ENCODE measurements around the gene WNK1.
"Not testable (repeated sequence)": the region's sequence is repeated elsewhere in the genome, so short reads cannot be mapped to it uniquely, and the experiment has no call there.

WNK1 gene

GRCh38 chr12:777550-778047, 25.2 kb downstream of the WNK1 start:
- FAIRE-seq, result no peak
- DNase-seq (ENCODE audit: low spot score), result no peak

- no peak for DNase-seq (ENCODE audit: low spot score)
- no peak for FAIRE-seq
These were observed 26.2 kb downstream of the WNK1 start for GRCh38 chr12:778615-779014.

- DNase-seq (ENCODE audit: low spot score), result no peak
- FAIRE-seq, result no peak
These were observed 27.7 kb downstream of the WNK1 start for GRCh38 chr12:779745-780734.

GRCh38 chr12:780750-781379, 28.5 kb downstream of the WNK1 start:
- FAIRE-seq, result no peak
- no peak for DNase-seq (ENCODE audit: low spot score)

GRCh38 chr12:785706-786105, 33.3 kb downstream of the WNK1 start:
- FAIRE-seq (no peak), DNase-seq (ENCODE audit: low spot score) (no peak)

- FAIRE-seq, result no peak
- no peak for DNase-seq (ENCODE audit: low spot score)
These were observed 35.9 kb downstream of the WNK1 start for GRCh38 chr12:788288-788687.

GRCh38 chr12:788762-789161, 36.4 kb downstream of the WNK1 start:
- DNase-seq (ENCODE audit: low spot score); FAIRE-seq: not testable (repeated sequence)

GRCh38 chr12:789852-790563, 37.6 kb downstream of the WNK1 start:
- FAIRE-seq (no peak), DNase-seq (ENCODE audit: low spot score) (no peak)

- FAIRE-seq (no peak), DNase-seq (ENCODE audit: low spot score) (no peak)
These were observed 38.2 kb downstream of the WNK1 start for GRCh38 chr12:790608-791007.

- FAIRE-seq (no peak), DNase-seq (ENCODE audit: low spot score) (no peak)
These were observed 40.7 kb downstream of the WNK1 start for GRCh38 chr12:793037-793436.

- DNase-seq (ENCODE audit: low spot score), result no peak
- no peak for FAIRE-seq
These were observed 41.3 kb downstream of the WNK1 start for GRCh38 chr12:793711-794110.

GRCh38 chr12:795305-795704, 42.9 kb downstream of the WNK1 start:
- no peak for DNase-seq (ENCODE audit: low spot score)
- FAIRE-seq, result no peak

GRCh38 chr12:800401-800800, 48.0 kb downstream of the WNK1 start:
- no peak for DNase-seq (ENCODE audit: low spot score)
- no peak for FAIRE-seq

GRCh38 chr12:802242-803120, 50.1 kb downstream of the WNK1 start:
- FAIRE-seq (peak; percentile 32), DNase-seq (ENCODE audit: low spot score) (no peak)

GRCh38 chr12:805022-805632, 52.7 kb downstream of the WNK1 start:
- DNase-seq (ENCODE audit: low spot score) (no peak), FAIRE-seq (no peak)

- DNase-seq (ENCODE audit: low spot score), result no peak
- no peak for FAIRE-seq
These were observed 53.9 kb downstream of the WNK1 start for GRCh38 chr12:806200-806791.

- FAIRE-seq, result no peak
- DNase-seq (ENCODE audit: low spot score), result no peak
These were observed 54.8 kb downstream of the WNK1 start for GRCh38 chr12:807041-807735.

- no peak for DNase-seq (ENCODE audit: low spot score)
- FAIRE-seq, result no peak
These were observed 57.7 kb downstream of the WNK1 start for GRCh38 chr12:810116-810515.

GRCh38 chr12:810671-811415, 58.5 kb downstream of the WNK1 start:
- DNase-seq (ENCODE audit: low spot score) (no peak), FAIRE-seq (no peak)

Measured in urothelium cell line (cell line).